SU-DHL-6 (cell line): ENCODE results near the gene ITIH3.

Source experiments
- CTCF ChIP-seq: fragments of 200-600 bp; sonication (generic); IDR thresholded peaks from one replicate; pipeline ENCODE4 v1.5.1; 2017; ENCODE audit warnings: antibody characterized with exemption, mild to moderate bottlenecking, low read length, moderate library complexity; ENCODE audit not compliant: insufficient read depth, poor library complexity, severe bottlenecking
- EZH2phosphoT487 ChIP-seq: fragments of 200-600 bp; sonication (generic), shearing (Covaris generic); conservative IDR thresholded peaks from 2 replicates; pipeline ENCODE4 v1.6.1; 2018; ENCODE audit warnings: mild to moderate bottlenecking, antibody characterized with exemption, low read length, moderate library complexity, mixed read lengths

- TF ChIP-seq EZH2phosphoT487 = no peak
- TF ChIP-seq CTCF = no peak
Observed at GRCh38 chr3:52763466-52763865, 31.1 kb upstream of the ITIH3 start.
